ENCODE data around the gene PDE6D.
"Not testable (repeated sequence)": the region's sequence is repeated elsewhere in the genome, so short reads cannot be mapped to it uniquely, and the experiment has no call there.

The PDE6D gene

DNA sequence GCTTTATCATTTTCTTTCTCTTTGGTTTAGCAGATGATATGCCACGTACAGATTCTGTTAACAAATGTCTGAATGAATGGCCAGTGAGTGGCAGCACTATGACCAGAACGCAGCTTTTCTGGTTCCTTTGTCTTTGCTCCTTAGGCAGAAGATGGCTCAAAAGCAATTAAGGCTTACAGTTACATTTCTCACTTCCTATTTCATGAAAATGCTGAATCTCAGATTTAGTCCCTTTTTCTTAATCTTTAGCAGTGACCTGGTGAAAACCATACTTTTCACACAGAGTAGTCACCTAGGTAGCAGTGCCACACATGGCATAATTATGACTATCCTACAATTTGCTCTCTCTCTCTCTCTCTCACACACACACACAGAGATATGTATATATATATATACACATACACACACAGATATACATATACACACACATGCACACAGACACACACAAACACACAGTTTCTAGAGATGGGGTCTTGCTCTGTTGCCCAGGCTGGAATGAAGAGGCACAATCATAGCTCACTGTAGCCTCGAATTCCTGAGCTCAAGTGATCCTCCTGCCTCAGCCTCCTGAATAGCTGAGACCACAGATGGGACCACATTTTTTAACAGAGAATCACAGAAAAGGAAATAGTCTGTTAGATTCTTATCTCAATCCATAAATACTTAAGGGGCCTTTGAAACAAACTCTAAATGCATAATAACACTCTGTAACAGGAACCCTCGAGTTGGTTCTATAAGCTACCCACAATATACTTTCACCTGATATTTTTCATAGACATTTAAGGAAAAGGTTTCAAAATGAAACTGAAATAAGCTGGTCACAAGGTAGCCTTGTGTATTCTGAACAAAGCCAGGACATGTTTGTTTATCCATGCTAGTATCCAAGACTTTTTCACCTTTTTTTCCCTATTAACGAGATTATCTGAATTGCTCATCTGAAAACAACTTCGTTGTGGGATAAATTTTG, 11.6 kb downstream of the PDE6D start:
- no peak for DNase-seq

DNA sequence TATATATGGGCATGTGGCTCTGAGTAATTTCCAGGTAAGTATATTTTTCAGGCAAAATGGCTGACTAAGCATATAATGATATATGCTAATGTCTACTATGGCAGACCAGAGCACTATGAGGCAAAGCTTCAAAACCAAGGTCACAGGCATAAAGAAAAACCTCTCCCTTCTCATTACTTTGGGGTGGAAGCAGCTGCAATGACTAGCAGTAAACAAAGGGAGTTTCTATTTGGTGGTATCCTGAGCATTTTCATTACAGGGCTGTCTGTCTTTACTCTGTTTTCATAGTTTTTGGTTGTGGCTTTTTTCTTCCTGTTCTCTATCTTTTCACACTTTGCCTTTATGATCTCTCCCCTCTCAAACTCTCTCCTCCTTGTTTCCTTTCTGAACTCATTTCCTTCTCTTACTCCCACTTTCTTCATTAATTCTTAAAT, 15.6 kb downstream of the PDE6D start:
- DNase-seq, result no peak

DNA sequence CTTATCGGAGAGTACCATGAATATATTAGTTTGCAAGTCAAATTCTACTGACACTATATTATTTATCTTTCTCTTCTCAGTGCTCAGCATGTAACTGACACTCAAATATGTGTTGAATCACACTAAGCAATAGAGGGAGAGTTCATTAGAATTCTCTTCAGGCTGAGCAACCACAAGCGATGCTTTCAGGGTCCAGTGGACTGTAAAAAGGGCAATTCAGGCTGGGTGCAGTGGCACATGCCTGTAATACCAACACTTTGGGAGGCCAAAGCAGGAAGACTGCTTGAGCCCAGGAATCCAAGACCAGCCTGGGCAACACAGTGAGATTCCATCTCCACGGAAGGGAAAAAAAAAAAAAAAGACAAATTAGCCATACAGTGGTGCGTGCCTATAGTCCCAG, 16.3 kb downstream of the PDE6D start:
- no peak for DNase-seq

DNA sequence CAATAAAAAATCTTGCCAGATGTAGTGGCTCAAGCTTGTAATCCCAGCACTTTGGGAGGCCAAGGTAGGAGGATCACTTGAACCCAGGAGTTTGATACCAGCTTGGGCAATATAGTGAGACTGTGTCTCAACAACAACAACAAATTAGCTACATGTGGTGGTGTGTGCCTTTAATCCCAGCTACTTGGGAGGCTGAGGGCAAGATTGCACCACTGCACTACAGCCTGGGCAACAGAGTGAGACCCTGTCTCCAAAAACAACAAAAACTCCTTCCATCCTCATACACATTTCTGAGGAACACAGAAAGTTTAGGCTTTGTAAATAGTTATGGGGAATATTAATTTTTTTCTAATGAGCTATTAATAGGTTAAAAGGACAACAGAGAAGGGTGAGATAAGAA, 17.0 kb downstream of the PDE6D start:
- DNase-seq, result no peak

DNA sequence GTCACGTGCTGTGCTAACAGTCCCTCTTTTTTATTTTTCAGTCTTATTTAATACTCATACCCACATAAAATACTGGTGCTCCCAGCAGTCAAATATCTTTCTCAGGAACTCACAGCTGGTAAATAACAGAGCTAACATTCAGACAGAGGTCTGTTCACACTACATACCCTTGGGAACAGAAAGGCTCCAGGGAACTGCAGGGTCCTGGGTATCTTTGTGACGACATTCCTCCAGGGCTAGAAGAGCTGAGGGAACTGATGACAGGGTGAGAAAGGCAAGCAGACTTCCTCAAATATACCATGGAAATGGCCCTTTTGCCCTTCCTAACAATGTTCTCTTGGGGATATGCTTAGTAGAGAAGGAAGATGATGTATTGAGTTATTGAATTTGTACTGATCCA, 19.3 kb downstream of the PDE6D start:
- no peak for DNase-seq

DNA sequence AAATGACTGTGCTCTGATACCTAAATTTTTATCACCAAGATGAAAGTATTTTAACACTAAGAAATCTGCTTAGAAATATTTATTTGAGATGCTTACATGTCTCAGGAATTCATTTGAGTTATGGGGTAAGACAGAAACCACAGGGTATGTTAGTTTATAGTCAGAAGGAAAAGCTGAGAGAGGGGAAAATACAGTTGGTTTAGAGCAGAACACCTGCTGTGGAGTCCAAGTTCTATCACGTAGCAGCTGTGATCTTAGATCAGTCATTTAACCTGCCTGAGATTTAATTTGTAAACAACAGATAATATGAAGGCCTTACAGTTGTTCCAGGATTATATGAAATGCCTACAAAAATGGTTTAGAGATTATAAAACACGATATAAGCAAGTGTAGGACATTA, 29.0 kb downstream of the PDE6D start:
- no peak for DNase-seq

DNA sequence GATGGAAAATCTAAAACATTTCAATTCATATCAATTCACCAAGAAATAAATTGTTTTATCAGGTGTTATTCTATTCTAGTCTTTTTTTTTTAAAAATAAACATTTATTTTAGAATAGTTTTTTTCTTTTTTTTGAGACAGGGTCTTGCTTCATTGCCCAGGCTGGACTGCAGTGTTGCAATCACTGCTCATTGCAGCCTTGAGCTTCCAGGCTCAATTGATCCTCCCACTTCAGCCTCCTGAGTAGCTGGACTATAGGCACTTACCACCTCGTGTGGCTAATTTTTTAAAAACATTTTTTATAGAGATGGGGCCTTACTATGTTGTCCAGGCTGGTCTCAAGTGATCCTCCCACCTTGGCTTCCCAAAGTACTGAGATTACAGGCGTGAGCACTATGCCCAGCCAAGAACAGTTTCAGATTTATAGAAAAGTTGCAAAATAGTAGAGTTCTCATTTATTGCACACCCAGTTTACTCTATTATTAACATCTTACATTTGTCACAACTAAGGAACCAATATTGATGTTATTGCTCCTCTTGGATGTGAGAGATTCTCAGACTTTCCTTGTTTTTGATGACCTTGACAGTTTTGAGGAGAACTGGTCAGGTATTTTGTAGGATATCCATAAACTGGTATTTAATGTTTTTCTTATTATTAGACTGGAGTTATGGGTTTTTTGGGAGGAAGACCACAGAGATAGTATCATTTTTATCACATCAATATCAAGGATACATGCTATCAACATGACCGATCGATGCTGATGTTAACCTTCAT, 29.9 kb downstream of the PDE6D start:
- no peak for DNase-seq

DNA sequence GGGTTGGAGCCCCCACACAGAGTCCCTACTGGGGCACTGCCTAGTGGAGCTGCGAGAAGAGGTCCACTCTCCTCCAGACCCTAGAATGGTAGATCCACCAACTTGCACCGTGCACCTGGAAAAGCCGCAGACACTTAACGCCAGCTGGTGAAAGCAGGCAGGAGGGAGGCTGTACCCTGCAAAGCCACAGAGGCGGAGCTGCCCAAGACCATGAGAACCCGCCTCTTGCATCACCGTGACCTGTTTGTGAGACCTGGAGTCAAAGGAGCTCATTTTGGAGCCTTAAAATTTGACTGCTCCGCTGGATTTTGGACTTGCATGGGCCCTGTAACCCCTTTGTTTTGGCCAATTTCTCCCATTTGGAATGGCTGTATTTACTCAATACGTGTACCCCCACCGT, 32.1 kb downstream of the PDE6D start:
- DNase-seq, result not testable (repeated sequence)

DNA sequence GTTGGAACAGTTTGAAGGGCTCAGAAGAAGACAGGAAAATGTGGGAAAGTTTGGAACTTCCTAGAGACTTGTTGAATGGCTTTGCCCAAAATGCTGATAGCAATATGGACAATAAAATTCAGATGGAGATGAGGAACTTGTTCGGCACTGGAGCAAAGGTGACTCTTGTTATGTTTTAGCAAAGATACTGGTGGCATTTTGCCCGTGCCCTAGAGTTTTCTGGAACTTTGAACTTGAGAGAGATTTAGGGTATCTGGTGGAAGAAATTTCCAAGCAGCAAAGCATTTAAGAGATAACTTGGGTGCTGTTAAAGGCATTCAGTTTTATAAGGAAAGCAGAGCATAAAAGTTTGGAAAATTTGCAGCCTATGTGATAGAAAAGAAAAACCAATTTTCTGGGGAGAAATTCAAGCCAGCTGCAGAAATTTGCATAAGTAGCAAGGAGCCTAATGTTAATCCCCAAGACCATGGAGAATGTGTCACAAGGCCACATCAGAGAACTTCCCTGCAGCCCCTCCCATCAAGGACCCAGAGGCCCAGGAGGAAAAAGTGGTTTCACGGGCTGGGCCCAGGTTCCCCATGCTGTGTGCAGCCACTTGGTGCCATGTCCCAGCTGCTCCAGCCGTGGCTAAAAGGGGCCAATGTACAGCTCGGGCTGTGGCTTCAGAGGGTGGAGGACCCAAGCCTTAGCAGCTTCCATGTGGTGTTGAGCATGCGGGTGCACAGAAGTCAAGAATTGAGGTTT, 32.8 kb downstream of the PDE6D start:
- not testable (repeated sequence) for DNase-seq

DNA sequence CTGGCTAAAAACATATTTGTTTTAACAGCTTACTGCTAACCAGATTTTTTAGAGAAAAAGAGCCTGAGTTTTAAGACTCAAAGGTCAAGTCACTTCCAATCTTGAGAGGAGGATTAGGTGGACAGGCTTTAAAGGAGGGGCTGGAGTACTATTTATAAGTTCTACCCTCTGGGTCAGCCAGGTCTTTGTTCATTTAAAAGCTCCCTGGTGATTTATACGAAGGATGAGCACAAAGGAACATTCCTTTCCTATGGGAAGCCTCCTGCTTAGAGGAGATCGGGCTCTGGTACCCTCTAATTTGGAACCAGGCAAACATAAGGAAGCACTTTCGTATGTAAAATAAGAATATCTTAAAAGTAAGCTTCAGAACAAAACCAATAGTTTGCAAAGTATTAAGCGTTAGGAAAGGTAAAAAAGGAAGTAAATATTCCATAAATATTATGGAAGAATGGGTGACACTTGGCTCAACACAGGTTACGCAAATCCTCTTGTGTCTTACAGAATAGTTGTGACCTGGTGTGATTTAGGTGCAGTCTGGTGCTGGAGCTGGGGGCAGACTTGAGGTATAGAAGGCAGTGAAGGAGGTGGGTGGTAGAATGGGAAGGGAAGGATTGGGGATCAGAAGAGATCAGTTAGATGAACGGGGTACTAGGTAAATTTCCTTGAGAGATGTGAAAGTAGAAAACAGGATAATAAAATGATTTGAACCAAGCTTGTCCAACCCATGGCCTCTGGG, 35.6 kb downstream of the PDE6D start:
- DNase-seq, result no peak

DNA sequence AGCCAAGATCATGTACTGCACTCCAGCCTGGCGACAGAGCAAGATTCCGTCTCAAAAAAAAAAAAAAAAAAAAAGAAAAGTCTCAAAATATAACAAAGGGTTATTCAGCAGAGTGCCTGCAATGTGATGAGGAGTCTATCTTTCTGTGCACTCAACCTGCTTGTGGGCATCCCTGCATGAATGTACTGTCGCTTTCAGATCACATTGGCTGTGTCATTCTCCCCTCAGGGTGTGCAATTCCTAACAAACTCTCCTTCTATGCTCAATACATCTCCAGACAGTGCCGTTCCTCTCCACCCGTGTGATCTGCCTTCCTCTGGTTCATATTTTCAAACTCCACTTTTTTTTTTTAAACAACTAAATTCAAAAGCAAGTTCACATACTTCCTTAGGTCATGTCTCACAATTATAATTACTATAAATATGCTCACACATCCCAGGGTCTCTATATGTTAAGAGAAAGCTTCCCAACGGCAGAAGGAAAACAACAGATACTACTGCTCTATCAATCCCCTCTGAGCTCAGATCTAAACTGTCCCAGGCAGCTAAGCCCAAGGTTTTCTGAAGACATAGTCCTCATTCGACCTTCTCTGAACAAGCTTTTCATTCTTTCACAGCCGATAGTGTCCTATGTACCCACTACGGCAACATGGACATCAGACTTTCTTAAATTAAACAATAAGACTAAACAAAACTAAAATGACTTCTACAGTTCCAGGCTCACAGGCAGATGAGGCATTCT, 37.5 kb downstream of the PDE6D start:
- DNase-seq, result no peak

DNA sequence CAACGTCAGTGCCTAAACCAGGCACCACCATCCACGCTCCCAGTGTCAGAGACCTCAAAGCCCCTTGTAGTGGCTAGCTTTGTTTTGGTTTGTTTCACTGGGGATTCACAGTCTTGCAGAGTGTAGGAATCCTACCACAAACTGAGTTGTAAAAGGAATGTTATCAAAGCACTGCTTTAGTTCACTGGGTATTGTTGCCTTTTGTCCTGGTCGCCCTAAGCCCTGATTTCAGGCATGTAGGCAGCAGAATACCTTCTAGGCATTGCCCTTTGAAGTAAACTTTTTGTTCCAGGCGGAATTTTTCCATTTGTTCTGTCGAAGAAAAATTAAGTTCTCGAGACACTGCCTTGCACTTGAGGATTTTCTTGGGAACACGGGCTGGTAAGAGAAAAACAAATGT, 43.3 kb downstream of the PDE6D start:
- DNase-seq, result no peak

DNA sequence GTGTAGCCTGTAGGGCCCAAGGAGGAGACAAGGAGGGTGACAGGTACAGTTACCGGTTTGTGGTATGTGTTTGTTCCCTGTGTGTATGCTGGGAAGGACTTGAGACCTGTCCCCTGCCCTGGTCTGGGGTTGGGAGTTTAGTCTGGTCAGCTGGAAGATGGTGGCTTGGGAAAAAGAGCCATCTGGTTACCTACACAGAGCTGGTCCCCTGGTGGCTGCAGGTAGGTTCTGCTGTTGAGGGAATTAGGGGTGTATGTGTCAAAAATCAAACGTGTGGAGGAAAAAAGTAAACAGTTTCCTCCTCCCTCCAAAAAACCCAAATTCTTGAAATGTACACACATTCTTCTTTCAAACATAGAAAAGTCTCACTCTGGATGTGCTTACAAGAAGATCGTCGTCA, 48.5 kb downstream of the PDE6D start:
- no peak for DNase-seq

DNA sequence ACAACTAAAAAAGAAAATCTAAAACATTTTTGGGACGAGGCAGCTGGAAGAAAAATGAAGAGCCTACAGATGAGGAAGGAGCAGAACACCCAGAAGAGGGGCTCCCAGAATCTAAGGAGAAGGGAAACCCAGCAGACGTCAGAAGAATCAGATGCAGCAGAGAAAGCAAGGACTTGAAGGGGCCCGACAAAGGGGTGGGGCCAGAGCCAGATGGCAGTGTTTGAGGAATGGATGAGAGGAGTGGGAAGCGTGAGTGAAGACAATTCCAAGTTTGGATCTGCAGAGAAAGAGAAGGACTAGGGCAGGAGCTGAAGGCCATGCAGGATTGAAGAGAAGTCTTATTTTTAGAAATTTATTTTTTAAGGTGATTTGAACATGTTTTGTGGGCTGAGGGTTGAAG, 53.5 kb downstream of the PDE6D start:
- no peak for DNase-seq

DNA sequence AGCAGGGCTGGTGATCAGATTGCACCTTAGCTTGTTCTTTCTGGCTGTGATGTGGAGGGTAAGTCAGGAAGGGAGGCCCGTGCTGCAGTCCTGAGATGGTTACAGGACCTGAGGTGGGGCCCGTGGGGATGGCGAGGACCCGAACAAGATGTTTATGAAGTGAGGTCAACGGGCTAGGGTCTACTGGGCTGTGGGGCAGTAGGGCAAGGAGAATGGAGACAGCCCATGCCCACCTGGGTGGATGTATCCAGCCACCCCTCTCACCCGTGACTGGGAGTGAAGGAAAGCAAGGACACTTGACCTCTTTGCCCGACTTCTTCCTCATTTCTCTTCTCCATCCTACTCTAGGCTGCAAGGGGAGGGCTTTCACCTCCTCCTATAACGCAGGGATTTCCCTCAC, 54.8 kb downstream of the PDE6D start:
- DNase-seq, result no peak

DNA sequence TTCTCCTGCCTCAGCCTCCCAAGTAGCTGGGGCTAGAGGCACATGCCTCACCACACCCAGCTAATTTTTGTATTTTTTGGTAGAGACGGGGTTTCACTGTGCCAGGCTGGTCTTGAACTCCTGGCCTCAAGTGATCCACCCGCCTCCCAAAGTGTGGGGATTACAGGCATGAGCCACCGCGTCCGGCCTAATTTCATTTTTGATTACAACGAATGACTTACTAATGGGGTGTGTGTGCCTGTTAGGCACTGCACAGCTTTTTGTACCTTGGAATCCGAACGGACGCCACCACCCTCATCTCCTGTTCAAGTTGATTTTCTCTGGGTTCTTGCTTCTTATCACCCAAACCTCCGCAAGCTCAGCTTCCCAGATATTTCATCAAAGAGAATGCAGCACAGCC, 55.6 kb downstream of the PDE6D start:
- DNase-seq, result no peak

DNA sequence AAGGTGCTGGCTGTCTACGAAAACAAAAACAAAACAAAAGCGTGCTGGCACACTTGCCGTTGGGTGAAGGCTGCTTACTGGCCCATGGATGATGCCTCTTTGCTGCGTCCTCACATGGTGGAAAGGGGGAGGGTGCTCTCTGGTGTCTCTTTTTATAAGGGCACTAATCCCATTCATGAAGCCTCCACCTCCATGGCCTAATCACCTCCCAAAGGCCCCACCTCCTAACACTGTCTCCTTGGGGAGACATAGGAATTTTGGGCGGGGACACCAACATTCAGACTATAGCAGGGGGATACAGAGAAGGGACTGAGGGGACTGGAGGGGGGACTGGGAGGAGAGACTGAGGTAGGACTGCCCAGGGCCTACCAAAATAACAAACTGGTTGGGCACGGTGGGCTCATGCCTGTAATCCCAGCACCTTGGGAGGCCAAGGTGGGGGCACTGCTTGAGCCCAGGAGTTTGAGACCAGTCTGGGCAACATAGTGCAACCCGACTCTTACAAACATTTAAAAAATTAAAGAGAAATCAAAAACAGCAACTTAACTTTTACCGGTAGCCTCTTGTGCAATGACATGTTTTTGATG, 58.3 kb downstream of the PDE6D start:
- DNase-seq, result no peak

DNA sequence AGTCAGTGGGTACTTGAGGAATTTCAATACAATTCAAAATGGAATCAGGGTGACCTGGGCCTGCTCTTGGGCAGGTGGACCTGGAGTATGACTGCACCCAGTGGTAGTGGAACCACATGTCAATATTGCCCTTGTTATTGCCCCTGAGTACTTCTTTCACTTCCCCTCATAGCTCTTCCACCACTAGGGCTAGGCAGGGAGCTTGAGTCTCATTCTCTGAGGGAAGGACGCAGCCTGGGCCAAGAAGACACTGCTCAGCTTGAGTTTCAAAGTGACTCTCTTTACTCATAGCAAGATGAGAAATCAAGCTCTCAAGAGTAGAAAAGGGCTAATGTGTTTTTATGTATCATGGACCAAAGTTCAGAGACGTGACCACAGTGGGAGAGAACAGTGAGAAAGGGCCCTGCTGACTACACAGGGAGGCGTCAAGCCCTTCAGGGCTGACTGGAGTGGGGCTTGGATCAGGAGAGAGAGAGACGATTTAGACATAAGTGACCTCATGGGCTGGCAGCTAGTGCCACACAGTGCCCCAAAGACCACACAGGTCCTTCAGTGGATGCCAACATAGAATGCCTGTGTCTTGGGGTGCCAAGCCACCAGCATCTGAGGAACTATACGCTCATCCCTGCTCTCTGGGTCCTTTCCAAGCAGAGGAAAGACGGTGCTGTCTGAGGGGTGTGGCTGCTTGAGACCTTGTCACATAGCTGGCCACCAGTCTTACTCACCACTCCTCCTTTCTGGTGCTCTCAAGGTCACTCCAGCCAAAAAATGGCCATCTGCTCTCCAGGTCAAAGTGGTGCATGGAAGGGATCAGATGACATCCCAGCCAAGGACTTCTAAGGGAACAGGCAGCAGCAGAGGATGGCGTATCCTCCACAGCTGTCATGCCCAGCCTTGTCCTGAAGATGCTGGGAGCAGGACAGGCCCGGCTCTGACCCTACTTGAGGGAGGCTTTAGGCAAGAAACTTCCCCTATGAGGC, 59.8 kb downstream of the PDE6D start:
- no peak for DNase-seq

DNA sequence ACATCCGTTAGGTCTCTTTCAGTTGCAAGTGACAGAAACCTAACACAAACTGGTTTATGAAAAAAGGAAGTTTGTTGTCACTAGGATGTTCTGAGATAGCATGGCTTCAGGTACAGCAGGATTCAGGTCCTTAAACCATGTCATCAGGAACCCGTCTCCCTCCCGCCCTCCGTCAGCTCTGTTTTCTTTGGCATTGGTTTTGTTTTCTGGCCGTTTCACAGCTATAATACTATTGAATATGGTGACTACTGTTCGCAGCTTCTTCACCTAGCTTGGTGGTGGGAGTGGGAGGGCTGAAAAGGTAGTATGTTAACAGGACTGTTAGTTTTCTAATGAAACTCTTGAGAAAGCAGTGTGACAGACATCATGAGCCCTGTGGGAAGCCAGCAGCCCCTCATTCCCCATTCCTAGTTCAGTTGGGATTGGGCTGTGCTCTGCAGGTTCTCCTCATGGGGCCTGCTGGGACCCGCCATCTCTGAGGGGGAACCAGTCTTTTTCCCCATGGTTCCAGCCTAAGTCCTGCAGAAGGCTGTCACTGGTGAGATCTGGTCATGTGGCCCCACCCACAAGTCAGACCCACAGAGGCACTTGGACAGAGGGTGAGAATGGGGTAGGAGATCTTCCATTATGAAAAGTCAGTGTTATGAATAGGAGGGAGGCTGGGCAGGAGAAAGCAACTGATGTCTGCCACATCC, 60.6 kb downstream of the PDE6D start:
- no peak for DNase-seq

DNA sequence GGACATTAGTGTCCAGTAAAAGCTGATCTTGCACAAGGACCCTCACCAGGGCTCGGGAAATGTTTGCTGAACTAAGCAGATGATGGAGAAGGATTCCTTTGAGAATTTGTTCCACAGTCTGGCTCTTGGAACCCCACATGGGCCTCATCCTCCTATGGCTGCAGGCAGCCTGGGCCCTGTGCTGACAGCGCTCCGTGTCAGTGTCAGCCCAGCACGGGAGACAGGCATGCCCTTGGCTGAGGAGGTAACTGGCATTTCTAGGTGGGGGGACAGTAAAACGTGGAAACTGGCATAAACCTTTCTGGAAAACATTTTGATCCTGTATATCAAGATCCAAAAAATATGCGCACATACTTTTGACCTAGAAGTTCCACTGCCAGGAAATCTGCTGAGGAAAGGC, 62.3 kb downstream of the PDE6D start:
- DNase-seq, result no peak
